WI38 (cell line): ENCODE data around the gene STOX2.

ENCODE experiments used
- H3K4me3 ChIP-seq: 2 replicates; pipeline ENCODE4 v1.5.1; 2011; ENCODE audit warnings: low read depth, mild to moderate bottlenecking, control low read depth, low read length
- TF ChIP-seq, protein P1 (sequence below): IDR thresholded peaks from 2 replicates; pipeline ENCODE4 v1.5.1; 2012; ENCODE audit warnings: low read depth, mild to moderate bottlenecking, control low read depth, low read length

The STOX2 gene

DNA sequence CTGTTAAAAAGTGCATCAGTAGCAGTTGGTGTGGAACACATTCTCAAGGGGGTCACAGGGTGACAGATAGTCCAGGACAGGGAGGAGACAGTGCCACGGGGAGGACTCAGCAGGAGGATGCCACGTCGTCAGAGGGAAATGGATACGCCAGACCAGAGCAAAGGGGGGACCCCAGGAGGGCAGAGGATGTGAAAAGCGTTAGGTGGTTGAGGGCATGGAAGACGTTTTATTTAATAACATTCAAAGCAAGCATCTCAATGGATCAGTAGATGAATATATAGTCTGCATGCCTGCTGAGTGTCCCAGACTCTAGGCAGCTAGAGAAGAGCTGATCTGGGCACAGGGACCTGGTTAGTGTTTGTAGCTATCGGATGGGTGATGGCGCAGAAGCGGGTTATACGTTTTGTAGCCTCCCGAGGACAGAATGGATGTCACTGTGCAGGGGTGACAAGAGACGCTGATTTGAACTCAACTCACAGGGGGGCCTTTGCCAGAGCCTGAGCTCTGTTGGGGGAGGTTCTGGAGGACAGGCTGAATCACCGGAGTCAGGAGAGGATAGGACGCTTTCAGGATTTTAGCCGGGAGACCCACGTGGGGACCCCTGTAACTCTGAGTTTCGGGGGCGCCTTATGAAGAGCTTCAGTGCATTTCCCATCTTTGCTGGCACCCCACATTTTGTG lies 81.3 kb downstream of the STOX2 start:
- TF ChIP-seq, protein P1, sequence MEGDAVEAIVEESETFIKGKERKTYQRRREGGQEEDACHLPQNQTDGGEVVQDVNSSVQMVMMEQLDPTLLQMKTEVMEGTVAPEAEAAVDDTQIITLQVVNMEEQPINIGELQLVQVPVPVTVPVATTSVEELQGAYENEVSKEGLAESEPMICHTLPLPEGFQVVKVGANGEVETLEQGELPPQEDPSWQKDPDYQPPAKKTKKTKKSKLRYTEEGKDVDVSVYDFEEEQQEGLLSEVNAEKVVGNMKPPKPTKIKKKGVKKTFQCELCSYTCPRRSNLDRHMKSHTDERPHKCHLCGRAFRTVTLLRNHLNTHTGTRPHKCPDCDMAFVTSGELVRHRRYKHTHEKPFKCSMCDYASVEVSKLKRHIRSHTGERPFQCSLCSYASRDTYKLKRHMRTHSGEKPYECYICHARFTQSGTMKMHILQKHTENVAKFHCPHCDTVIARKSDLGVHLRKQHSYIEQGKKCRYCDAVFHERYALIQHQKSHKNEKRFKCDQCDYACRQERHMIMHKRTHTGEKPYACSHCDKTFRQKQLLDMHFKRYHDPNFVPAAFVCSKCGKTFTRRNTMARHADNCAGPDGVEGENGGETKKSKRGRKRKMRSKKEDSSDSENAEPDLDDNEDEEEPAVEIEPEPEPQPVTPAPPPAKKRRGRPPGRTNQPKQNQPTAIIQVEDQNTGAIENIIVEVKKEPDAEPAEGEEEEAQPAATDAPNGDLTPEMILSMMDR: no peak
- H3K4me3 ChIP-seq: no peak overlapping the region

GRCh38 chr4:183986971-183987946 lies 82.2 kb downstream of the STOX2 start:
- TF ChIP-seq, protein P1: no peak
- peak overlapping the region; percentile 40 for H3K4me3 ChIP-seq

DNA sequence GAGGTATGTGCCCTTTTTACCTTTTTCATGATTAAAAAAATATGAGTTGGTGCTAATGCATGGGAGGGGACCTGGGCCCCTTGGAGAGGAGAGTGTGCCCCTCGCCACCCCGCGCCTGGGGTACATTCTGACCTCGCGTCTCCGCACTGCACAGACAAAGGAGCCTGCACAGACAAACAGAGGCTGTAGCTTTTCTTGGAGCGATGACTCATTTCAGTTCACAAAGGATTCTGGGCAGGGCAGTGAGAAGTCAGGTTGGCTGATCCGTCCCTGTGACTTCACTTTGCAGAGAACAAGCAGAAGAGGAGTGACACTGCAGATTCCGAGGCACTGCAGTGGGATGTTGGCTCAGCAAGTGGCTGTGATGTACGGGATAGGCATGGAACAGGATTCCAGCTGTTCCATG lies 82.9 kb downstream of the STOX2 start:
- TF ChIP-seq, protein P1: no peak
- peak overlapping the region; percentile 40 for H3K4me3 ChIP-seq

GRCh38 chr4:183988874-183989273 lies 83.8 kb downstream of the STOX2 start:
- no peak overlapping the region for H3K4me3 ChIP-seq
- TF ChIP-seq, protein P1: no peak

DNA sequence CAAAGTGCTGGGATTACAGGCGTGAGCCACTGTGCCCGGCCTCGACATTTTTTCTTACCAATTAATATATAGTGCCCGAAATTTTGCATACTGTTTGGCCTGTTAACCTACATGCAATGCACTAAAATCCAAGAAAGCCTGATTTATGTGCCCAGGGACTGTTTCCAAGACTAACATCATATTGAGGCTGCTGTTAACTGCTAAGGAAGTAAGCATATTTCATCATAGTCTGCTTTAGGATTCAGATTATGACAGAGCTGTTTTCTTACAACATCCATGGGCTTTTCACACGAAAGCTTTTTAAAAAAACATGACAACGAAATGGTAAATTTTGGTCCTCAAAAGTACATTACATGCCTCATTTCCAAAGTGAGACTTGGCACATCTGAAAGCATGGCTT lies 84.4 kb downstream of the STOX2 start:
- no peak overlapping the region for H3K4me3 ChIP-seq
- TF ChIP-seq, protein P1: no peak

DNA sequence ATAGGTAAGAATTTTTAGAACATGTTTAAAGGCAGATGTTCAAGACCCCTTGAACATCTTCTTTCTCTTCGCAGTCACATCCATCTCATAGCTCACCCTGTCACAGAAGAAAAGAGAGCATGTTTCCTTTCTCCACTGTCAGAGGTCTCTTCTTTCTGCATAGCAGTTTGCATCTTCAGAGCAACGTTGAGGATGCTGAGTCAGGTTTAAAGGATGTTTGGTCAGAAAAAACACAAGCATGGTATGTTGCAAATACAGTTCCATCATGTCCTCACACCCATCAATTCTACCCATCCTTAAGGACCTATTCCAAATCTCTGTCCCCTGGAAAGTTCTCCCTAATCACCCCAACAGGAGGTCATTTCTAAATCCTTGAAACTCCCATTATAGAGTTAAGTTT lies 84.8 kb downstream of the STOX2 start:
- TF ChIP-seq, protein P1: no peak

GRCh38 chr4:183993676-183994075 lies 88.6 kb downstream of the STOX2 start:
- no peak overlapping the region for H3K4me3 ChIP-seq
- TF ChIP-seq, protein P1: no peak

More for the DNA sequence above, 84.8 kb downstream of the STOX2 start:
- H3K4me3 ChIP-seq: no peak overlapping the region
